Endothelial cell of umbilical vein (primary cell): ENCODE measurements around the gene XYLT1. TPM values are rescaled to one million over a fixed set of nuclear protein-coding genes. Genes with fewer than 3 reads are reported as not detected.
A peak's percentile ranks its signal among the peaks of the same experiment; 100 is the strongest.

Source experiments
- BruUV-seq: library from RNA; stranded (reverse); fragments of 400-500 nt; replicated peaks from 2 replicates; lab custom pipeline; 2021; lab: Mats Ljungman, UMichigan
- CTCF ChIA-PET: fragments of 300-600, 350-600 bp; sonication (Branson Sonifier 250); formaldehyde crosslinking; loops from one replicate; lab custom pipeline; 2021; ENCODE audit warnings: antibody characterized with exemption, inconsistent platforms; lab: Charles Lee
- POLR2A ChIA-PET: fragments of 300-600, 350-600 bp; sonication (Branson Sonifier 250); formaldehyde crosslinking; loops from one replicate; lab custom pipeline; 2021; ENCODE audit warnings: antibody characterized with exemption, inconsistent platforms; lab: Charles Lee
- DNase-seq: peaks from one replicate; pipeline ENCODE4 v3.0.0-alpha.2; 2011; ENCODE audit warnings: low read depth, low spot score
- FAIRE-seq: peaks from 2 replicates; lab custom pipeline; 2011; peaks lifted over from hg19 to GRCh38; lab: Jason Lieb, UNC
- H2AFZ ChIP-seq: 2 replicates; pipeline ENCODE4 v1.6.0; 2012; ENCODE audit warnings: low read depth, low read length, control low read depth, inconsistent platforms
- H3K27ac ChIP-seq: 2 replicates; pipeline ENCODE4 v1.5.1; 2011; ENCODE audit warnings: low read depth, mild to moderate bottlenecking, control low read depth, low read length, moderate library complexity; ENCODE audit not compliant: insufficient read depth
- H3K27me3 ChIP-seq, 2 experiments: 2 replicates each; pipeline versions ENCODE4 v1.6.0 to v1.6.1; 2011; ENCODE audit warnings: low read length in 2 of 2, mixed read lengths in 1 of 2; ENCODE audit not compliant: control insufficient read depth in 2 of 2, insufficient read depth in 2 of 2
- H3K36me3 ChIP-seq, 2 experiments: 2 replicates in 1 of 2; 3 replicates in 1 of 2; pipeline ENCODE4 v1.5.1; 2011; ENCODE audit warnings: low read length in 2 of 2, mild to moderate bottlenecking in 1 of 2, moderate library complexity in 1 of 2; ENCODE audit not compliant: control insufficient read depth in 2 of 2, insufficient read depth in 2 of 2; ENCODE audit errors: extremely low read depth in 1 of 2
- H3K4me1 ChIP-seq: 3 replicates; pipeline ENCODE4 v1.5.1; 2011; ENCODE audit warnings: mild to moderate bottlenecking, low read length; ENCODE audit not compliant: control insufficient read depth, insufficient read depth; ENCODE audit errors: extremely low read depth
- H3K4me2 ChIP-seq: 2 replicates; pipeline ENCODE4 v1.6.1; 2011; ENCODE audit warnings: low read length, control low read depth, mixed read lengths; ENCODE audit not compliant: insufficient read depth
- H3K4me3 ChIP-seq, 3 experiments: fragments of 200-600 bp in 1 of 3; sonication (generic), shearing (Covaris generic) in 1 of 3; replicated peaks in 1 of 3; 2 replicates each; pipeline ENCODE4 v1.5.1; 2011 to 2016; ENCODE audit warnings: control low read depth in 3 of 3, low read length in 3 of 3, mild to moderate bottlenecking in 2 of 3, inconsistent platforms in 1 of 3, low read depth in 1 of 3, moderate library complexity in 1 of 3; ENCODE audit not compliant: insufficient read depth in 1 of 3
- H3K79me2 ChIP-seq: 2 replicates; pipeline ENCODE4 v1.6.0; 2012; ENCODE audit warnings: low read length, inconsistent platforms; ENCODE audit not compliant: control insufficient read depth, insufficient read depth
- H3K9ac ChIP-seq: replicated peaks from 2 replicates; pipeline ENCODE3; 2011; ENCODE audit warnings: low read length, control low read depth; ENCODE audit not compliant: insufficient read depth; ENCODE audit errors: extremely low read depth
- H3K9me1 ChIP-seq: replicated peaks from 3 replicates; pipeline ENCODE4 v1.6.0; 2011; ENCODE audit warnings: mild to moderate bottlenecking, low read length; ENCODE audit not compliant: control insufficient read depth, insufficient read depth; ENCODE audit errors: extremely low read depth
- H3K9me3 ChIP-seq: replicated peaks from 2 replicates; pipeline ENCODE4 v1.5.1; 2012; ENCODE audit warnings: low read length, inconsistent platforms; ENCODE audit not compliant: control insufficient read depth, insufficient read depth
- H4K20me1 ChIP-seq: replicated peaks from 2 replicates; pipeline ENCODE3; 2011; ENCODE audit warnings: mild to moderate bottlenecking, low read length; ENCODE audit not compliant: control insufficient read depth, insufficient read depth; ENCODE audit errors: extremely low read depth
- EZH2 ChIP-seq: IDR thresholded peaks from 2 replicates; pipeline ENCODE4 v1.6.1; 2012; ENCODE audit warnings: borderline replicate concordance, low read depth, mild to moderate bottlenecking, moderate library complexity, low read length, inconsistent platforms; ENCODE audit not compliant: severe bottlenecking
- GATA2 ChIP-seq: IDR thresholded peaks from 2 replicates; pipeline ENCODE4 v1.7.0; 2011; ENCODE audit warnings: low read depth, mild to moderate bottlenecking, moderate library complexity, mixed read lengths, low read length; ENCODE audit not compliant: insufficient read length, insufficient read depth
- JUN ChIP-seq: IDR thresholded peaks from 2 replicates; pipeline ENCODE4 v1.6.1; 2011; ENCODE audit warnings: borderline replicate concordance, low read depth; ENCODE audit not compliant: insufficient read length, insufficient read depth
- MYC ChIP-seq: IDR thresholded peaks from one replicate; pipeline ENCODE4 v1.6.1; 2011; ENCODE audit warnings: mild to moderate bottlenecking, low read depth, low read length
- POLR2AphosphoS5 ChIP-seq: IDR thresholded peaks from 2 replicates; pipeline ENCODE4 v1.6.1; 2012; ENCODE audit warnings: low read depth, mild to moderate bottlenecking, control low read depth, low read length, moderate library complexity; ENCODE audit not compliant: insufficient read depth
- dilution Hi-C: fragments of 300-500 bp; cut with MboI; formaldehyde crosslinking; loops from one replicate; pipeline ENCODE4 v1.15.0; 2019; ENCODE audit warnings: low sequenced_read_pairs; ENCODE audit not compliant: extremely low pct_ligation_motif_present
- intact Hi-C: fragments of 100-400 bp; cut with micrococcal nuclease; formaldehyde crosslinking; loops from one replicate; pipeline ENCODE4 v1.10.0; 2022
- polyA plus RNA-seq, 4 experiments: library from polyadenylated mRNA; depleted of rRNA in 3 of 4; stranded (reverse) in 3 of 4; unstranded in 1 of 4; fragments of >200 nt; gene quantifications; 2 replicates each; pipeline versions ENCODE4 v1.2.1 to v1.2.3, GENCODE V29; 2011 to 2012; ENCODE audit warnings: missing spikeins in 1 of 4
- total RNA-seq: library from RNA; stranded (reverse); gene quantifications from 2 replicates; pipeline ENCODE4 v1.2.3, GENCODE V29; 2021
- TF ChIP-seq, protein P1 (sequence below), 2 donors: IDR thresholded peaks; 1 replicate in 1 of 2; 2 replicates in 1 of 2; pipeline ENCODE4 v1.5.1; 2011; ENCODE audit warnings: low read length in 2 of 2, mild to moderate bottlenecking in 2 of 2, moderate library complexity in 2 of 2, control low read depth in 1 of 2, inconsistent platforms in 1 of 2, low read depth in 1 of 2; ENCODE audit not compliant: insufficient read depth in 1 of 2; ENCODE audit errors: extremely low read depth in 1 of 2

Gene XYLT1
- total and polyA plus RNA-seq, 2 donors (not counting 3 experiments of a cell fraction or from before 2014, with no cell fraction given): 0.63 to 2.9 TPM

DNA sequence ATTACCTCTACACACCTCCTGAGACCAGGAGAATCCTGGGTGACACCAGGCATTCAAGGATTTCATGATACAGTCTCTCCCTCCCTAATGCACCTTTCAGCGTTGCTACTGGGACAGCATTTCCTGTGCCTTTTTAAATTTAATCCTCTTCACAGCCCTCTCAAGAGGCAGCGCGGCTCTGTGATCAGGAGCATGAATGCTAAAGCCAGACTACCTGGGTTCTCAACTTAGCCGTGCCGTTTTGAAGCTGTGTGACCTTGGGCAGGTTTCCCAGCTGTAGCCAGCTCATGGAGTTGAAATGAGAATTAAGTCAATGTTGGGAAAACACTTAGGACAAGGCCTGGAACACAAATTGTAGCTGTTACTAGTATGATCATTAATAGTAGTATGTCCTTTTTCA is 191.8 kb downstream of the XYLT1 start:
- FAIRE-seq: no peak
- H3K4me3 ChIP-seq: no peak overlapping the region
- no peaks in the 10 kb centered on the region for H3K9me3 ChIP-seq
- H2AFZ ChIP-seq: no peak overlapping the region
- no peaks in the 10 kb centered on the region for H4K20me1 ChIP-seq
- CTCF ChIA-PET: no interaction called here
- dilution Hi-C loops (no loop called here), intact Hi-C loops (no loop called here)
- DNase-seq: no peak
- H3K4me1 ChIP-seq: no peaks in the 10 kb centered on the region
- no peak for TF ChIP-seq MYC
- H3K9ac ChIP-seq: no peak overlapping the region
- H3K79me2 ChIP-seq: no peaks in the 10 kb centered on the region
- no peaks in the 10 kb centered on the region for H3K9me1 ChIP-seq
- no peaks in the 10 kb centered on the region for H3K27me3 ChIP-seq
- no peak overlapping the region for H3K27ac ChIP-seq
- POLR2A ChIA-PET: no interaction called here
- BruUV-seq: no TSS peak
- no peak overlapping the region for H3K4me2 ChIP-seq
- no peaks in the 10 kb centered on the region for H3K36me3 ChIP-seq

DNA sequence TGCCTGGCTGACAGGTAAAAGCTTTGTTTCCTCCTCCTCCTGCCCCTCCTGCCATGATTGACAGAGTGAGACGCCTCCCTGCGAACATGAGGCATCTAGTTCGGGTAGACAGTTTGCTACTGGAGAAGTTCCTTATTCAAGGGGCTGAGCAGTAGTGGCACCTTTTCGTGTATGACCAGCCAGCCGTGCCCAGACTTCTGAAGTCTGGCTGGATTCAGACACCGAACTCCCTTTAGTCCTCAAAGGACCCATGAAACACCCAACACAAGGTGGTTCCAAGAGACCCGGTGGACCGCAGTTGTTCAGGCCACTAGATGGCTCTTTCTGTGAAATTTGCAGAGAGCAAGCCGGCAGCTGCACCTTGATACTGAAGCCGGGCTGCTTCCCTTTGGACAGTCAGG is 192.8 kb downstream of the XYLT1 start:
- H4K20me1 ChIP-seq: no peaks in the 10 kb centered on the region
- H3K27ac ChIP-seq: no peak overlapping the region
- FAIRE-seq (no peak), DNase-seq (no peak)
- H3K36me3 ChIP-seq: no peaks in the 10 kb centered on the region
- no peaks in the 10 kb centered on the region for H3K9me1 ChIP-seq
- no peak overlapping the region for H3K4me3 ChIP-seq
- CTCF ChIA-PET: no interaction called here
- TF ChIP-seq EZH2 (no peak), POLR2AphosphoS5 (no peak), MYC (no peak), JUN (no peak), GATA2 (no peak)
- TF ChIP-seq, protein P1, sequence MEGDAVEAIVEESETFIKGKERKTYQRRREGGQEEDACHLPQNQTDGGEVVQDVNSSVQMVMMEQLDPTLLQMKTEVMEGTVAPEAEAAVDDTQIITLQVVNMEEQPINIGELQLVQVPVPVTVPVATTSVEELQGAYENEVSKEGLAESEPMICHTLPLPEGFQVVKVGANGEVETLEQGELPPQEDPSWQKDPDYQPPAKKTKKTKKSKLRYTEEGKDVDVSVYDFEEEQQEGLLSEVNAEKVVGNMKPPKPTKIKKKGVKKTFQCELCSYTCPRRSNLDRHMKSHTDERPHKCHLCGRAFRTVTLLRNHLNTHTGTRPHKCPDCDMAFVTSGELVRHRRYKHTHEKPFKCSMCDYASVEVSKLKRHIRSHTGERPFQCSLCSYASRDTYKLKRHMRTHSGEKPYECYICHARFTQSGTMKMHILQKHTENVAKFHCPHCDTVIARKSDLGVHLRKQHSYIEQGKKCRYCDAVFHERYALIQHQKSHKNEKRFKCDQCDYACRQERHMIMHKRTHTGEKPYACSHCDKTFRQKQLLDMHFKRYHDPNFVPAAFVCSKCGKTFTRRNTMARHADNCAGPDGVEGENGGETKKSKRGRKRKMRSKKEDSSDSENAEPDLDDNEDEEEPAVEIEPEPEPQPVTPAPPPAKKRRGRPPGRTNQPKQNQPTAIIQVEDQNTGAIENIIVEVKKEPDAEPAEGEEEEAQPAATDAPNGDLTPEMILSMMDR (IDR thresholded peaks at IDR 0.05; ENCODE audit: extremely low read depth in 1 of 2, insufficient read depth in 1 of 2, low read depth in 1 of 2, low read length in 2 of 2): peak in 1 of 2 donors; percentile 6
- H3K4me1 ChIP-seq: no peaks in the 10 kb centered on the region
- H3K9me3 ChIP-seq: no peaks in the 10 kb centered on the region
- no peaks in the 10 kb centered on the region for H3K79me2 ChIP-seq
- no peak overlapping the region for H2AFZ ChIP-seq
- dilution Hi-C loops: no loop called here
- H3K4me2 ChIP-seq: no peak overlapping the region
- H3K9ac ChIP-seq: no peak overlapping the region
- no peaks in the 10 kb centered on the region for H3K27me3 ChIP-seq
- intact Hi-C loops: no loop called here
- POLR2A ChIA-PET: no interaction called here
- BruUV-seq: no TSS peak
